GM18517 (cell line): ENCODE data around the gene CDH13.

Source experiments
- ATAC-seq: cut with Tn5 transposase; IDR thresholded peaks from one replicate; pipeline ENCODE4 v1.9.1; 2021; ENCODE audit warnings: mild to moderate bottlenecking, moderate library complexity; ENCODE audit not compliant: unreplicated experiment

CDH13 gene

GRCh38 chr16:82682767-82683166, 56.0 kb downstream of the CDH13 start:
- ATAC-seq: no peak

- ATAC-seq: no peak
These were observed 57.5 kb downstream of the CDH13 start for GRCh38 chr16:82684256-82684655.

DNA sequence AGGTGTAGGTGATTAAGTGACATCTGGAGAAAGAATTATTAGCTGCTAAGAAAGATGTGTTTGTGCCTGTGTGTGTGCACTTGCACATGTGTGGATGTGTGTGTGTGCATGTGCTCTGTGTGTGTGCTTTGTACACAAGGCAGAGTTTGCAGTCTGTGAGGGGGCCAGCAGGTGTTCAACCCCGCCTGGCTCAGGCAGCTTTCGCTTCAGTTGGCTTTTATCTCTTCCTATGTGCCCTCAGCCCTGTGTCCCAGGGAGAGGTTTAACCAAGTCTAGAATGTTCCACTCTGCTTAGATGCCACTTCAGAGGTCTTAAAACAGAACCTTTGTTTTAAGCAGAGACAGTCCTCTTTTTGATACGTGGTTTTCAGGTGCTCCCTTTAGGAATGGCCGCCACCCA, 58.8 kb downstream of the CDH13 start:
- no peak for ATAC-seq

DNA sequence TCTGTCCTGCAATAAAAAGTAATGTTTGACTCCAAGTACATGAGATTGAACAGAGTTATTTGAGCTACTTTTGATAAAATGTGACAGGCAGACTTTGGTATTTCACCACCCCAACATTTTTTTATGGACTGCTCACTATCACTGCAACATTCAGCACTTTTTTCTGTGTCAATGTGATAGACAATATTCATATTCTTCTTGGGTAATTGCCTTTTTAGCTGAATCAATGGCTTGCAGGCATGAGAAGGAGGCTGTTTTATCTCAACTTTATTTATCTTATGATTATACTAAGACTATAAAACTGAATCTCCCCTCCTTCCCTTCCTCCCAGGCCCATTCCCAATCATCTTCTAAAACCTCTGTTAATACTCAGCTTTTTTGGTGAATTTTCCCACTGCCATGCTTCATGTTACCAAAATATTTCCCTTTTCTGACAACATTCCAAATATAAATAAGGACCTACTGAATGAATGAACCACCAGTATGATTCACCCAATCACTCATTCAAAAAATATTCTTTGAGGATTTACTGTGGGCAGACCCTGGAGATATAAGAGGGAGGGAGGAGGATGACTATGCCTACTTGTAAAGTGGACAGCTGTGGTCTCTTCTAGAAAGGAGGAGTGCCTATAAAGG, 67.6 kb downstream of the CDH13 start:
- no peak for ATAC-seq

DNA sequence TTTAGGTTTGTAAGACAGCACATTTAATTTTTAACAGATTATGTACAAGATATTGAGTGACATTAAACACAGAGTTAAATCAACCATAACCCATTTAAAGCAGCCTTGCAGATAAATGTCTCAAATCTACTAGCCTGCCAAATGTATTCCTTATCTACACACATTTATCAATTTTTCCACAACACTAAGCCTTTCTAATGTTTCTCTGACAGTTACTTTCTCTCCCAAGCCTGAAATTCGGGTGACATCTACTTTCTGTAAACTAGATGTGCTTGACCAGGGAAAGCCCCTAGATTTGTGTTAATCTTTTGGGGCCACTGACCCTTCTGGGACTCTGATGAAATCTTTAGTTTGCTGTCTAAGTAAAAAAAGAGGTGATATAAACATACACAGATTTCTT, 69.0 kb downstream of the CDH13 start:
- no peak for ATAC-seq

DNA sequence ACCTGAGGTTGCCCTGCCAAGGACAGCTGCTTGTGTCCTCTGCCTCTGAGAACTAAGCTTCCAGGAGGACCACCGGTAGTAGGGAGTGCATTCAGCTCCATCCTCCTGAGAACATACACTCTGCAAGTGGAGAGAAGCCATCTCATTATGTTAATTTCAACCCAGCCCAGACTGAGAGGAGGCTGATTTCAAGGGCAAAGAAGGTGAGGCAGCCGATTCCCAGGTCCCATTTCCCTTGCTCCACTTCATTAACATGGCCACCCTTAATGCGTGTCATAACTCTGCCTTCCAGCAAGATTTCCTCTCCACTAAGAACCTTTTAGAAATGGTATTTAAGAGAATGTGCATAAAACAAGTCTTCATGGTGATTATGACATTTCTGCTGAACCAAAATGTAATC, 72.5 kb downstream of the CDH13 start:
- no peak for ATAC-seq

GRCh38 chr16:82699711-82700495, 73.1 kb downstream of the CDH13 start:
- ATAC-seq: no peak

DNA sequence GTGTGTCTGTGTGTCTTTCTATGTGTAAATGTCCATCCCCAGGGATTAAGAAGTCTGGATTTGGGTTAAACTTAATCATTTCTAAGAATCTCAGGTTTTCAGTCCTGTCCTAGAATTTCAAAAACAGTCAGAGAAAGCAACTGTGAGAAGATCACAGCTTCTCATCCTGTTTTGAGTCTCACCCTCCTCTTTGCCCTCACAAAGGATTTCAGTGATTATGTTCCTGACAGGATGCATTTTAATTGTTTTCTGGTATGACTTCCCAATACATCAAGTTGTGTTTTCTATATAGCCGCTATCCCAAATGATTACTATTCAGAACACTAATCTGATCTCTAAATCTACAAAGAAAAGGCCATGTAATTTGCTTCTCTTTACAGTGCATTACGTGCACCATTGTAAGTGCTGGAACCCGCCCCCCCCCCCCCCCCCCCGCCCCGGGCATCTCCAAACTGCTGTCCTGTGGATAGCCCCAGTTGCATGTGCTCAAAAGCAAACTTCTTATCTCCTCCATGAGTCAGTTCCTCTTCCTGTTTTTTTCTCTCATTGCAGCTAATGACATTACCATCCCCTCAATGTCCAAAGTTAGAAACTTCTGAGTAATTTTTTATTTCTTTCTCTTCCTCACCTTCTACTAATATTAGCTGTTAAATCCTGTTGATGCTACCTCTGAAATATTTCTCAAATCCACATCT, 73.9 kb downstream of the CDH13 start:
- ATAC-seq: no peak

DNA sequence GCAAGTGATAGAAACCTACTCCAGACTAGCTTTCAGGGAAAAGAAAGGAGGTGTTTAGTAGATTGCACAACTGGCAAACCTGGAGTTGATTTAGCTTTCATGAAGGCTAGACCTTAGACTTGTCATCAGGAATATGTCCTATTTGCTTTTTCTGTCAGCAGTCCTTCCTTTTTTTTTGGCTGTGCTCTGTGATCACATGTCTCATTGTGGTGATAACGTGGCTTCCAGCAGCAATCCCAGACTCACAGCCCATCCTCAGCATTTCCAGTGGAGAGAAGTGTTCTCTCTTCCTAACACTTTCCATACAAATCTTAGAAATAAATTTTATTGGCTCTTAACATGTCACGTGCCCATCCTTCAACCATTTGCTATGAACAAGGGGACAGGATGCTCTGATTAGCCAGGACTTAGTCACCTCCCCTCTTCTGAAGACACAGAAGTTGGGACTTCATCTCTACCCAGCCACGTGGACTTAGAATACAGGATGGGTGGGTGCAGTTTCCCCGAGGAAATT, 74.7 kb downstream of the CDH13 start:
- ATAC-seq: no peak

DNA sequence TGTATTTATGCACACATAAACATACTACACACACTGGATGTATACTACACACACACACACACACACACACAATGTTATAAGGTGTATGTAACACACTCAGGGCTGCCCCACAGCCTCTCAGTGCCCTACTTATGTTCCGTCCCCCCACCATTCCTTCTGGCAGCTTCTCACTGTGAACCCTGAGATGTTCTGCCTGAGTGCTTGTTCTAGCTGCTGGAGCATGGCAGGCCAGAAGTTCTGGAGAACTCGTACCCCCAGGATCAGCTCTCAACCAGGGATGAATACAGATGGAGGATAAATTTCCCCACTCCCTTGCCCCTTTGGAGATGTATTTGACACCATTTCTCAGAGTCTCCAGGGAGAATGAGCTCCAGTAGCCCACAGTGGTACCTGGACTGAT, 76.4 kb downstream of the CDH13 start:
- no peak for ATAC-seq

GRCh38 chr16:82703871-82704768, 77.4 kb downstream of the CDH13 start:
- no peak for ATAC-seq

GRCh38 chr16:82709987-82710386, 83.2 kb downstream of the CDH13 start:
- ATAC-seq: no peak

- no peak for ATAC-seq
These were observed 87.0 kb downstream of the CDH13 start for GRCh38 chr16:82713778-82714177.

DNA sequence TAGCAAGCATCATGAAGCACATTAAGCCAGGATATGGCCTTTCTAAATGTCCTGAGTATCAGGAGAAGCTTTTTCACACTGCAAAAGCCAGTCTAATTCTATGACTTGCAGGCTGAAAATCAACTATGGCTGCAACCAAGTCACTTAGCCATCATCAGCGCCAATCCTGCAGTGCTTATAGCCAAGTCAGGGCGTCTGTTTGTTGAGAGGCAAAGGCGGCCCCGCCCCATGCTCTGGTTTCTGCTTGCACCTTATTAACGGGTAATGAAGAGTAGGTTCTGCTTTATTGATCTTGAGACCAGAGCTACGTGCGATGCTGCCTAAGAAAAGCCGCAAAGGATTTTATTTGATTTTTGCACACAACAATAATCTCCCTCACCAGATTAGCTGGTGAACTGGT, 88.4 kb downstream of the CDH13 start:
- no peak for ATAC-seq

GRCh38 chr16:82715833-82716232, 89.1 kb downstream of the CDH13 start:
- no peak for ATAC-seq

DNA sequence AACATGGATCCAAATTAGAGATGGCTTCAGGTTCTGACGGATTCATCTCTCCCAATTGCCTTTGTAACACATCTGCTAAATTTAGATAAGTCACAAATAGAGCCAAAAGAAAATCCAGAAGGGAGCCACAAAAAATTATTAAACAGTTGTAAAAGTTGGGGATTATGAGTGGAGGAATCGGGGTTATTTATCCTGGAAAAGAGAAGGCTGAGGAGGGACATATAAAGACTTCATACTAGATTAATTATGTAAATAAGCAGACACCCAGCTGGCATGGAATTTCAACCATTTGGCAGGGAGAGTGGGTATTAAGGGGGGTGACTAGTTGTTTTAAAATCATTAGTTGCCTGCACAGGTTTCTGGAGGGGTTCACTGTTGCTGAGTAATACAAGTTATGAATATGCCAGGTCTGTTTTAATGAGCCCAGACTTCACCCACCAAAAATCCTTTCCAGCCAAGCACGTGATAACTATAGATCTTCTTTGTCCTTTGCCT, 89.6 kb downstream of the CDH13 start:
- no peak for ATAC-seq

DNA sequence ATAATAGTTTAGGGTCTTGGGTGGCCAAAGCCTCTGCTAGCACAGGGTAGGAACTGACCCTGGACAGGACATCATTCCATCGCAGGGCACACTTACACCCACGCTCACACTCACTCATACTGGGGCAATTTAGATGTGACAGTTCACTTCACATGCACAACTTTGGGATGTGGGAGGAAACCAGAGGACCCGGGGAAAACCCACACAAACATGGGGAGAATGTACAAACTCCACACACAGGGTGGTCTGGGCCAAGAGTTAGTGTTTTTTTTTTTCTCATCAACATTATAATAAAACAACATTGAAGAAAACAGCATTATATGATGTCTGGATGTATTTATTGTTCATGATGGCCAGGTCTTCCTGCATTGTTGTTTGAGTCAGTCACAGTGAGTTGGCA, 93.6 kb downstream of the CDH13 start:
- no peak for ATAC-seq

DNA sequence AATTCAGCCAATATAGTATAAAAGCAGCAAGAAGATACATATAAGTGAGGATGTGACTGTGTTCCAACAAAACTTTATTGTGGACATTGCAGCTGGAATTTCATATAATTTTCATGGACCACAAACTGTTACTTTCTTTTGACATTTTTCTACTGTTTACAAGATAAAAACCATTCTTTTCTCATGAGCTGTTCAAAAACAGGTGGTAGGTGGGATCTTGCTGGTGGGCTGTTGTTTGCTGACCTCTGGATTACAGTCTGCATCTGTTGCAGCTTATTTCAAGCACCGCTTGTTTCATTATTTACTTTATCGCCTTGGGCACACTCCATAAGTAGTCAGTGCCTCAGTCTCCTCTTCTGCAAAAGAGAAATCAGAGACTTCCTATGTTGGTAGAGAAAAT, 99.5 kb downstream of the CDH13 start:
- no peak for ATAC-seq

GRCh38 chr16:82728901-82729300, 102.1 kb downstream of the CDH13 start:
- ATAC-seq: no peak

- no peak for ATAC-seq
These were observed 104.1 kb downstream of the CDH13 start for GRCh38 chr16:82730901-82731300.

DNA sequence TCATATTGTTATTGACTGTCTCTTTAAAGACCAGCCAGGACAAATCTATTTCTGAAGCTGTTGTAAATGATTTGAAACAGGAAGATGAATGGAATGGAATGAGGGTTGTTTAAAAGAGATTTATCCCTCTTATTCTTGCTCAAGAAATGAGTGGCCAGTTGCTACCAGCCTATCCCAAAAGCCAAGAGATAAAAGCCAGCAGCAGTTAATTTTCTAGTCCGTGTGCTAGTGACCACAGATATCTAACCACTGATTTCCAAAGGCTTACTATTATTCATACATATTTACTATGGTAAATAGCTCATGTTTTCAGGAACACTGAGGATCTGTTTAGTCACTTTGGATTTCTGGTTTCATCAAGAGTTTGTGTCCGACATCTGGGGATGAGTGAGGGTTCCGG, 105.7 kb downstream of the CDH13 start:
- no peak for ATAC-seq
